Kidney (tissue), 14 donors: ENCODE data around the gene SLC18A2. TPM values are rescaled to one million over a fixed set of nuclear protein-coding genes. Genes with fewer than 3 reads are reported as not detected.

Experiments
- DNase-seq, 5 donors: peaks; one replicate each; pipeline ENCODE4 v3.0.0-alpha.2; 2013 to 2020
- FAIRE-seq: peaks from 2 replicates; lab custom pipeline; 2012; peaks lifted over from hg19 to GRCh38; lab: Jason Lieb, UNC
- H3K27ac ChIP-seq, 2 donors: one replicate each; pipeline ENCODE4 v1.7.0; 2013; ENCODE audit warnings: low read depth in 2 of 2, low read length in 2 of 2, inconsistent platforms in 1 of 2
- H3K27me3 ChIP-seq: one replicate; pipeline ENCODE4 v1.7.1; 2013; ENCODE audit warnings: low read length, inconsistent platforms; ENCODE audit not compliant: control insufficient read depth, insufficient read depth
- H3K36me3 ChIP-seq, 3 donors: one replicate each; pipeline versions ENCODE4 v1.7.0 to v1.7.1; 2013; ENCODE audit warnings: low read length in 3 of 3, control low read depth in 1 of 3, inconsistent platforms in 1 of 3; ENCODE audit not compliant: insufficient read depth in 3 of 3, control insufficient read depth in 2 of 3
- H3K4me1 ChIP-seq, 3 donors: one replicate each; pipeline versions ENCODE4 v1.7.0 to v1.7.1; 2013; ENCODE audit warnings: low read length in 3 of 3, inconsistent platforms in 1 of 3, low read depth in 1 of 3; ENCODE audit not compliant: control insufficient read depth in 2 of 3, insufficient read depth in 2 of 3
- H3K4me3 ChIP-seq, 3 donors: one replicate each; pipeline versions ENCODE4 v1.7.0 to v1.8.1; 2013; ENCODE audit warnings: low read length in 3 of 3, control low read depth in 1 of 3, inconsistent platforms in 1 of 3
- H3K9ac ChIP-seq, 3 donors: one replicate each; pipeline versions ENCODE4 v1.7.0 to v1.7.1; 2013; ENCODE audit warnings: low read length in 3 of 3, control low read depth in 1 of 3, inconsistent platforms in 1 of 3
- H3K9me3 ChIP-seq, 3 donors: one replicate each; pipeline versions ENCODE4 v1.7.0 to v1.7.1; 2013; ENCODE audit warnings: low read length in 3 of 3, control low read depth in 1 of 3, inconsistent platforms in 1 of 3; ENCODE audit not compliant: control insufficient read depth in 2 of 3, insufficient read depth in 1 of 3
- CTCF ChIP-seq: IDR thresholded peaks from 3 replicates; pipeline ENCODE4 v1.5.1; 2012; ENCODE audit warnings: mild to moderate bottlenecking, moderate library complexity, borderline replicate concordance; ENCODE audit not compliant: insufficient read depth; ENCODE audit errors: extremely low read depth
- intact Hi-C: fragments of 100-400 bp; cut with DNase I; formaldehyde crosslinking; loops from one replicate; pipeline ENCODE4 v1.11.1; 2022
- polyA plus RNA-seq: library from polyadenylated mRNA; stranded (reverse); fragments of 350-450 nt; fragmentation: Illumina TruSeq; extraction: RNeasy Lipid Tissue Mini Kit (QIAGEN cat#74804); gene quantifications from one replicate; pipeline ENCODE4 v1.2.3, GENCODE V29; 2014; ENCODE audit warnings: low read depth, low replicate concordance; ENCODE audit not compliant: insufficient read depth
- total RNA-seq: library from RNA; stranded (reverse); fragmentation: NEBNext Ultra II Directional; extraction: Animal tissue kit (Norgen Biotek cat#: 25700); gene quantifications from one replicate; pipeline ENCODE4 v1.2.1, GENCODE V29; 2021
- donor health status: control.
- donor health status: control.
- donor health status: control.
- donor health status: control.
- donor health status: control.
- donor health status: DM: yes; HTN: yes; CAD: no.
- donor health status: Normal renal cell carcinoma (clear cell type).

The SLC18A2 gene
- total and polyA plus RNA-seq, 2 donors from 2014 or later, result 0.15 to 4.6 TPM

- no peak for TF ChIP-seq CTCF
- Histone ChIP-seq H3K4me3 (peak overlapping the region in 2 of 3 donors; percentile 35 to 68), H3K4me1 (peaks cover 0 to 8% (median 5%) of the 10 kb centered on the region in 3 donors), H3K36me3 (no peaks in the 10 kb centered on the region), H3K9me3 (peaks cover 0 to under 1% (median 0%) of the 10 kb centered on the region in 3 donors), H3K9ac (peak overlapping the region in 1 of 3 donors; percentile 46), H3K27ac (no peak overlapping the region), H3K27me3 (peaks cover 5% of the 10 kb centered on the region)
- FAIRE-seq (no peak), DNase-seq (peak in 3 of 5 donors; percentile 5 to 52 (median 14))
- intact Hi-C loops, result no loop called here
Observed at GRCh38 chr10:117217196-117217761, 23.6 kb upstream of the SLC18A2 start.

GRCh38 chr10:117218654-117219053 lies 22.3 kb upstream of the SLC18A2 start:
- Histone ChIP-seq H3K27ac (no peak overlapping the region), H3K4me1 (peaks cover 0 to 8% (median 5%) of the 10 kb centered on the region in 3 donors), H3K9me3 (no peaks in the 10 kb centered on the region), H3K27me3 (peaks cover 5% of the 10 kb centered on the region), H3K9ac (no peak overlapping the region), H3K36me3 (no peaks in the 10 kb centered on the region), H3K4me3 (no peak overlapping the region)
- FAIRE-seq, result no peak
- no peak for TF ChIP-seq CTCF
- intact Hi-C loops, result no loop called here
- no peak for DNase-seq

- no peak for TF ChIP-seq CTCF
- DNase-seq (peak in 2 of 5 donors; percentile 17 to 56), FAIRE-seq (no peak)
- no peaks in the 10 kb centered on the region for H3K9me3 ChIP-seq
- no peak overlapping the region for H3K4me3 ChIP-seq
- no peak overlapping the region for H3K27ac ChIP-seq
- no peak overlapping the region for H3K9ac ChIP-seq
- peaks cover 0 to 8% (median 5%) of the 10 kb centered on the region in 3 donors for H3K4me1 ChIP-seq
- H3K36me3 ChIP-seq, result no peaks in the 10 kb centered on the region
- intact Hi-C loops, result no loop called here
- peaks cover 4% of the 10 kb centered on the region for H3K27me3 ChIP-seq
Observed at GRCh38 chr10:117221156-117221711, 19.7 kb upstream of the SLC18A2 start.
